Tibial artery (tissue), 4 donors: ENCODE results near the gene LILRB1.

Experiments
- DNase-seq, 2 donors: peaks; one replicate each; pipeline ENCODE4 v3.0.0-alpha.2; 2019
- H3K27ac ChIP-seq, 2 donors: fragments of 200-600 bp; sonication (generic) in 1 of 2; 1 replicate in 1 of 2; 2 replicates in 1 of 2; pipeline ENCODE4 v1.5.1; 2018 to 2019; ENCODE audit warnings: mild to moderate bottlenecking in 1 of 2
- H3K27me3 ChIP-seq, 2 donors: fragments of 200-600 bp; sonication (generic) in 1 of 2; one replicate each; pipeline versions ENCODE4 v1.5.1 to v1.6.0; 2016 to 2019
- H3K36me3 ChIP-seq, 3 donors: fragments of 200-600 bp; sonication (generic) in 2 of 3; one replicate each; pipeline ENCODE4 v1.5.1; 2016 to 2019; ENCODE audit warnings: mild to moderate bottlenecking in 2 of 3
- H3K4me1 ChIP-seq, 4 donors: fragments of 200-600 bp; sonication (generic) in 2 of 4; 1 replicate in 3 of 4; 2 replicates in 1 of 4; pipeline ENCODE4 v1.5.1; 2016 to 2019
- H3K4me3 ChIP-seq, 2 donors: fragments of 200-600 bp; sonication (generic) in 1 of 2; 1 replicate in 1 of 2; 2 replicates in 1 of 2; pipeline ENCODE4 v1.5.1; 2018 to 2019; ENCODE audit warnings: mild to moderate bottlenecking in 2 of 2
- H3K9me3 ChIP-seq, 3 donors: fragments of 200-600 bp; sonication (generic) in 1 of 3; one replicate each; pipeline ENCODE4 v1.5.1; 2016 to 2019
- CTCF ChIP-seq, 2 experiments: fragments of 200-600 bp in 1 of 2; fragments of 450-650 bp in 1 of 2; IDR thresholded peaks; one replicate each; pipeline ENCODE4 v1.5.1; 2017 to 2019; ENCODE audit warnings: antibody characterized with exemption in 2 of 2, mild to moderate bottlenecking in 1 of 2, moderate library complexity in 1 of 2
- intact Hi-C: fragments of 100-400 bp; cut with DNase I; formaldehyde crosslinking; loops from one replicate; pipeline ENCODE4 v1.15.0; 2023; ENCODE audit warnings: low total_unique reads

Gene LILRB1

GRCh38 chr19:54654447-54655321, 24.4 kb downstream of the LILRB1 start:
- intact Hi-C loops: no loop called here
- no peak for TF ChIP-seq CTCF (IDR thresholded peaks at IDR 0.05)
- H3K4me1 ChIP-seq: no peaks in the 10 kb centered on the region
- no peak overlapping the region for H3K27ac ChIP-seq
- H3K9me3 ChIP-seq: no peaks in the 10 kb centered on the region
- no peak overlapping the region for H3K4me3 ChIP-seq
- no peaks in the 10 kb centered on the region for H3K27me3 ChIP-seq
- H3K36me3 ChIP-seq: no peaks in the 10 kb centered on the region
- DNase-seq: no peak

DNA sequence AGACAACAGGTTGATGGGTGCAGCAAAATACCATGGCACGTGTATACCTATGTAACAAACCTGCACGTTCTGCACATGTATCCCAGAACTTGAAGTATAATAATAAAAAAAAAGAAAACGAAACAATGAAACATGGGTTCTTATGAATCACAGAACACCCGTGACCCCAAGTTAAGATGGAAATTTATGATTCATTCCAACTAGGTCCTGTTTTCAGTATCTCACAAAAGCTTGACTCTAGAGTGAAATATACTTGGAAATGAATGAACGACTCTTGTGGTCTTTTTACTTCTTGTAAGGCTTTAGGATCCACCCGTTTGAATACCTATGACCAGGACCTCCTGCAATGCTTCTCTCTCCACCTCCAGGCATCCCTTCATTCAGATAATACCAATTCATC, 29.0 kb downstream of the LILRB1 start:
- no peaks in the 10 kb centered on the region for H3K4me1 ChIP-seq
- no peak for TF ChIP-seq CTCF (IDR thresholded peaks at IDR 0.05)
- intact Hi-C loops: no loop called here
- H3K27me3 ChIP-seq: no peaks in the 10 kb centered on the region
- H3K4me3 ChIP-seq: no peak overlapping the region
- H3K27ac ChIP-seq: no peak overlapping the region
- H3K9me3 ChIP-seq: no peaks in the 10 kb centered on the region
- no peak for DNase-seq
- no peaks in the 10 kb centered on the region for H3K36me3 ChIP-seq

DNA sequence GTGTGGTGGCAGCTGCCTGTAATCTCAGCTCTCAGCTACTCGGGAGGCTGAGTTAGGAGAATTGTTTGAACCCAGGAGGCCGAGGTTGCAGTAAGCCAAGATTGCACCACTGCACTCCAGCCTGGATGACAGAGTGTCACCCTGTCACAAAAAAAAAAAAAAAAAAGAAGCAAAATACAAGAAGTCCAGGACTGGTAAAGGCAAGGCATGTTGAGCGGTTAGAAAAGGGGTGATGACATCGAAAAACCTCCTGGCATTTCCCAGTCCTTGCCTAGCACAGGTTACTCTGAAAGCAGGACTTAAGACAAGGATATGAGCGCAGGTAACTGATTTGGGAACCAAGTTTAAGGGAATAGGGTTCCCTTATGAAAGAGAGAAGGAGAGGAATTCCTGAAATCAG, 30.0 kb downstream of the LILRB1 start:
- Histone ChIP-seq H3K27me3 (no peaks in the 10 kb centered on the region), H3K36me3 (no peaks in the 10 kb centered on the region), H3K4me3 (no peak overlapping the region), H3K27ac (no peak overlapping the region), H3K9me3 (no peaks in the 10 kb centered on the region), H3K4me1 (no peaks in the 10 kb centered on the region)
- TF ChIP-seq CTCF (IDR thresholded peaks at IDR 0.05): no peak
- intact Hi-C loops: no loop called here
- no peak for DNase-seq

DNA sequence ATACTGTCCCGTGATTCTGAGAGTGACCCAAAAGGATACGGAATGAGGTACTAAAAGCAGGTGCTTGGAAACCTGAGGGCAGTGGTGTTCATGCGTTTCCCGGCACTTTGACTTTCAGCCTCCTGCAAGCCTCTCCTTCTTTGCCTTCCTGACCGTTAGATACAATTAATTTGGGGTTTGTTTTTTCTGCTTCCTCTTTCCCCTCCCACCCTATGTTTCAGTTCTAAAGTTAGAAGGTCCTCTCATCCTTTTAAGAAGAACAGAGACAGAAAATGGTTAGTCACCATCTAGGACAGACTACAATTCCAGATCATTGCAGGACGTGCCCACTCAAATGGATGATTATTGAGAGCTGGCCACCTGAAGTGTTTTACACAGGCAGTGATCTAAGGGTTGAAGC, 30.7 kb downstream of the LILRB1 start:
- intact Hi-C loops: no loop called here
- H3K4me3 ChIP-seq: no peak overlapping the region
- no peaks in the 10 kb centered on the region for H3K4me1 ChIP-seq
- no peak overlapping the region for H3K27ac ChIP-seq
- no peaks in the 10 kb centered on the region for H3K27me3 ChIP-seq
- DNase-seq: no peak
- no peaks in the 10 kb centered on the region for H3K36me3 ChIP-seq
- TF ChIP-seq CTCF (IDR thresholded peaks at IDR 0.05): no peak
- no peaks in the 10 kb centered on the region for H3K9me3 ChIP-seq

- TF ChIP-seq CTCF (IDR thresholded peaks at IDR 0.05): no peak
- Histone ChIP-seq H3K9me3 (peaks cover 0 to 7% (median 0%) of the 10 kb centered on the region in 3 donors), H3K36me3 (no peaks in the 10 kb centered on the region), H3K27ac (no peak overlapping the region), H3K27me3 (no peaks in the 10 kb centered on the region), H3K4me1 (no peaks in the 10 kb centered on the region), H3K4me3 (no peak overlapping the region)
- no peak for DNase-seq
- intact Hi-C loops: no loop called here
Measured at GRCh38 chr19:54661846-54662481, 31.7 kb downstream of the LILRB1 start.
